ENCODE measurements around the gene CAMKMT.

CAMKMT gene

GRCh38 chr2:44602446-44602845 lies 240.7 kb downstream of the CAMKMT start:
- TF ChIP-seq, protein P1, sequence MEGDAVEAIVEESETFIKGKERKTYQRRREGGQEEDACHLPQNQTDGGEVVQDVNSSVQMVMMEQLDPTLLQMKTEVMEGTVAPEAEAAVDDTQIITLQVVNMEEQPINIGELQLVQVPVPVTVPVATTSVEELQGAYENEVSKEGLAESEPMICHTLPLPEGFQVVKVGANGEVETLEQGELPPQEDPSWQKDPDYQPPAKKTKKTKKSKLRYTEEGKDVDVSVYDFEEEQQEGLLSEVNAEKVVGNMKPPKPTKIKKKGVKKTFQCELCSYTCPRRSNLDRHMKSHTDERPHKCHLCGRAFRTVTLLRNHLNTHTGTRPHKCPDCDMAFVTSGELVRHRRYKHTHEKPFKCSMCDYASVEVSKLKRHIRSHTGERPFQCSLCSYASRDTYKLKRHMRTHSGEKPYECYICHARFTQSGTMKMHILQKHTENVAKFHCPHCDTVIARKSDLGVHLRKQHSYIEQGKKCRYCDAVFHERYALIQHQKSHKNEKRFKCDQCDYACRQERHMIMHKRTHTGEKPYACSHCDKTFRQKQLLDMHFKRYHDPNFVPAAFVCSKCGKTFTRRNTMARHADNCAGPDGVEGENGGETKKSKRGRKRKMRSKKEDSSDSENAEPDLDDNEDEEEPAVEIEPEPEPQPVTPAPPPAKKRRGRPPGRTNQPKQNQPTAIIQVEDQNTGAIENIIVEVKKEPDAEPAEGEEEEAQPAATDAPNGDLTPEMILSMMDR (IDR thresholded peaks at IDR 0.05; ENCODE audit: low read depth, low read length), result no peak

DNA sequence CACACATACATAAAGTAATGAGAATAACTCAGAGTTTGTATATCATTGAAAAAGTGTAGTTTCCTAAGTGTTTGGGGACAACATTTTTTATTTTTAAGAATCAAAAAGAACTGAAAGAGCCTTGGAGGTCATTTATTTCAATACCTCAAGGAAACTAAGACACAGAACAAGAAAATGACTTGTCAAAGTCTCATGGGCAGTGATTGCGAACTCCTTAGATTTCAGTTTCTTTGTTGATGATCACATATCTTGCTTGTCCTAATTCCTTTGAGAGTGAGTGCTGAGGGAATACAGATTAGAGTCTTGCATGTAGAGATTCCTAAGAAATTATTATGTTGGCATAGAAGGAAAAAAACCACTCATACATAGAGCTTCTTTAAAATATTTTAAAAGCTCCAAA lies 243.8 kb downstream of the CAMKMT start:
- no peak for DNase-seq (ENCODE audit: extremely low read depth, low read depth)
- TF ChIP-seq, protein P1 (IDR thresholded peaks at IDR 0.05; ENCODE audit: low read depth, low read length), result no peak

More at GRCh38 chr2:44602446-44602845, 240.7 kb downstream of the CAMKMT start:
- no peak for DNase-seq (ENCODE audit: extremely low read depth, low read depth)

GRCh38 chr2:44612276-44612675 lies 250.5 kb downstream of the CAMKMT start:
- no peak for DNase-seq (ENCODE audit: extremely low read depth, low read depth)
- TF ChIP-seq, protein P1 (IDR thresholded peaks at IDR 0.05; ENCODE audit: low read depth, low read length), result no peak

DNA sequence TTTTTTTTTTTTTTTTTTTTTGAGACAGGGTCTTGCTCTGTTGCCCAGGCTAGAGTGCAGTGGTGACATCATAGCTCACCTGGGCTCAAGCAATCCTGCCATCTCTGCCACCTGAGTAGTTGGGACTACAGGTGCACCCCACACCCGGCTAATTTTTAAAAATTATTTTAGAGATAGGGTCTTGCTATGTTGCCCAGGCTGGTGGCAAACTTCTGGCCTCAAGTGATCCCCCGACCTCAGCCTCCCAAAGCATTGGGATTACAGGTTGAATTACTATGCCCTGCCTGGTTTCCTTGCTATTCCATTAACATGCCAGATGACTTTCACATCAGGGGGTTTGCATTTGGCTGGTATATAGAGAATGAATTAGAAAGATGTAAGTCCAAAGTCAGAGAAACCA lies 253.2 kb downstream of the CAMKMT start:
- DNase-seq (ENCODE audit: extremely low read depth, low read depth), result no peak

GRCh38 chr2:44615950-44616518 lies 254.3 kb downstream of the CAMKMT start:
- TF ChIP-seq, protein P1 (IDR thresholded peaks at IDR 0.05; ENCODE audit: low read depth, low read length), result no peak
- DNase-seq (ENCODE audit: extremely low read depth, low read depth), result no peak

More for the DNA sequence above, 253.2 kb downstream of the CAMKMT start:
- TF ChIP-seq, protein P1 (IDR thresholded peaks at IDR 0.05; ENCODE audit: low read depth, low read length), result no peak

- TF ChIP-seq, protein P1 (IDR thresholded peaks at IDR 0.05; ENCODE audit: low read depth, low read length), result no peak
- no peak for DNase-seq (ENCODE audit: extremely low read depth, low read depth)
Observed at GRCh38 chr2:44616667-44617155, 255.0 kb downstream of the CAMKMT start.

GRCh38 chr2:44618251-44619023 lies 256.7 kb downstream of the CAMKMT start:
- TF ChIP-seq, protein P1 (IDR thresholded peaks at IDR 0.05; ENCODE audit: low read depth, low read length), result no peak
- DNase-seq (ENCODE audit: extremely low read depth, low read depth), result no peak

Measured in AG09319 (cell line).